Endothelial cell (in vitro differentiated cells): ENCODE results near the gene FOXR1. TPM values are rescaled to one million over a fixed set of nuclear protein-coding genes. Genes with fewer than 3 reads are reported as not detected.
A peak's percentile ranks its signal among the peaks of the same experiment; 100 is the strongest.
"Not testable (repeated sequence)": the region's sequence is repeated elsewhere in the genome, so short reads cannot be mapped to it uniquely, and the experiment has no call there.

Source experiments
- DNase-seq: peaks from one replicate; pipeline ENCODE4 v3.0.0; 2021; ENCODE audit warnings: low spot score
- H3K27ac Mint-ChIP-seq: one replicate; pipeline ENCODE4 v1.8.0; 2021; ENCODE audit warnings: mixed read lengths, inconsistent platforms; ENCODE audit not compliant: unreplicated experiment
- H3K27me3 Mint-ChIP-seq: one replicate; pipeline ENCODE4 v1.8.0; 2021; ENCODE audit warnings: mild to moderate bottlenecking, moderate library complexity, mixed read lengths, inconsistent platforms; ENCODE audit not compliant: unreplicated experiment
- H3K36me3 Mint-ChIP-seq: one replicate; pipeline ENCODE4 v1.8.0; 2021; ENCODE audit warnings: mild to moderate bottlenecking, low read depth, mixed read lengths, inconsistent platforms; ENCODE audit not compliant: unreplicated experiment
- H3K4me1 Mint-ChIP-seq: one replicate; pipeline ENCODE4 v1.8.0; 2021; ENCODE audit warnings: mild to moderate bottlenecking, mixed read lengths, inconsistent platforms; ENCODE audit not compliant: unreplicated experiment
- H3K4me3 Mint-ChIP-seq: one replicate; pipeline ENCODE4 v1.8.0; 2021; ENCODE audit warnings: mild to moderate bottlenecking, mixed read lengths, inconsistent platforms; ENCODE audit not compliant: unreplicated experiment
- H3K9me3 Mint-ChIP-seq: one replicate; pipeline ENCODE4 v1.8.0; 2021; ENCODE audit warnings: mixed read lengths, inconsistent platforms; ENCODE audit not compliant: unreplicated experiment
- total RNA-seq: library from RNA; stranded (reverse); fragmentation: NEBNext Ultra II Directional; extraction: Animal tissue kit (Norgen Biotek cat#: 25700); gene quantifications from one replicate; pipeline ENCODE4 v1.2.1, GENCODE V29; 2021; ENCODE audit not compliant: unreplicated experiment
- TF ChIP-seq, protein P1 (sequence below): fragments of 200-600 bp; sonication (generic); IDR thresholded peaks from one replicate; pipeline ENCODE4 v1.5.0; 2021; ENCODE audit warnings: antibody characterized with exemption; ENCODE audit not compliant: unreplicated experiment

Gene FOXR1
- total RNA-seq, 1 donor from 2014 or later, result not detected

DNA sequence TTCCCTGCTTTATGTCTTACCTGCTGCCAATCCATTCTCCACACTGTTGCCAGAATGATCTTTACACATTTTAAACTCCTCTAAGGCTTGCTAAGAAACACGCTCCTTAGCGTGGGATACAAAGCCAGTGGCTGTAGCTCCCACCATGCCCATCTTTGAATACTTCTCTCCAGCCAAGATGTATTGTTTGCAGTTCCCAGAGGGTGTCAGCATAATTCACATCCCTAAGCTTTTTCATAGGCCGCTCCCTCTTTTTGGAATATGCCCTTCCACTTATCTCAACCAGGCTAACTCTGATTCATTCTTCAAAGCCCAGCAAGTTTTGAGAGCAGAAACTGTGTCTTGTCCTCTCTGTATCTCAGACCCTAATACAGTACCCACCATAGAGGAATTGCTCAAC, 23.6 kb upstream of the FOXR1 start:
- Mint-ChIP-seq H3K4me3 (no peak overlapping the region), H3K27me3 (no peaks in the 10 kb centered on the region), H3K27ac (no peak overlapping the region), H3K4me1 (no peaks in the 10 kb centered on the region), H3K9me3 (no peaks in the 10 kb centered on the region), H3K36me3 (no peaks in the 10 kb centered on the region)
- DNase-seq, result no peak
- TF ChIP-seq, protein P1, sequence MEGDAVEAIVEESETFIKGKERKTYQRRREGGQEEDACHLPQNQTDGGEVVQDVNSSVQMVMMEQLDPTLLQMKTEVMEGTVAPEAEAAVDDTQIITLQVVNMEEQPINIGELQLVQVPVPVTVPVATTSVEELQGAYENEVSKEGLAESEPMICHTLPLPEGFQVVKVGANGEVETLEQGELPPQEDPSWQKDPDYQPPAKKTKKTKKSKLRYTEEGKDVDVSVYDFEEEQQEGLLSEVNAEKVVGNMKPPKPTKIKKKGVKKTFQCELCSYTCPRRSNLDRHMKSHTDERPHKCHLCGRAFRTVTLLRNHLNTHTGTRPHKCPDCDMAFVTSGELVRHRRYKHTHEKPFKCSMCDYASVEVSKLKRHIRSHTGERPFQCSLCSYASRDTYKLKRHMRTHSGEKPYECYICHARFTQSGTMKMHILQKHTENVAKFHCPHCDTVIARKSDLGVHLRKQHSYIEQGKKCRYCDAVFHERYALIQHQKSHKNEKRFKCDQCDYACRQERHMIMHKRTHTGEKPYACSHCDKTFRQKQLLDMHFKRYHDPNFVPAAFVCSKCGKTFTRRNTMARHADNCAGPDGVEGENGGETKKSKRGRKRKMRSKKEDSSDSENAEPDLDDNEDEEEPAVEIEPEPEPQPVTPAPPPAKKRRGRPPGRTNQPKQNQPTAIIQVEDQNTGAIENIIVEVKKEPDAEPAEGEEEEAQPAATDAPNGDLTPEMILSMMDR, result no peak

DNA sequence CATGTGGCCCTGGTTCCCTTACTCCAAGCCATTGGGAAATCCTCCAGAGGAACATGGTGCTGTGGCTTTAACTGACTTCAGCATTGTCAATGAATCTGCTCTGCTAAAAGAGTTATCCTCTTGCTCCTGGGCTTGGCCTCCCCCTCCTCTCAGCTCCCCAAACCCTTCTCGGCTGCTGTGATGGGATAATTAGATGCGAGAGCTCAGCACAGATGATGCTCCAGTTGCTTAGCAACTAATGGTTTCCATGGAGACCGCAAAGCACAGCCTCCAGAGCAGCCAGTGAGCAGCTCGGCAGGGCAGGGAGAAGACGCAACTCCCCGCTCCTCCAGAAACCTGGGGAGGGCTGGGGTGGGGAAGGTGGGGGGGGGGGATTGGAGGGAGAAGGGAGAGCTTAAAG, 18.3 kb upstream of the FOXR1 start:
- DNase-seq, result peak; percentile 34
- TF ChIP-seq, protein P1, result no peak
- Mint-ChIP-seq H3K9me3 (no peaks in the 10 kb centered on the region), H3K36me3 (no peaks in the 10 kb centered on the region), H3K4me1 (no peaks in the 10 kb centered on the region), H3K27me3 (peaks cover 2% of the 10 kb centered on the region), H3K27ac (no peak overlapping the region), H3K4me3 (no peak overlapping the region)

DNA sequence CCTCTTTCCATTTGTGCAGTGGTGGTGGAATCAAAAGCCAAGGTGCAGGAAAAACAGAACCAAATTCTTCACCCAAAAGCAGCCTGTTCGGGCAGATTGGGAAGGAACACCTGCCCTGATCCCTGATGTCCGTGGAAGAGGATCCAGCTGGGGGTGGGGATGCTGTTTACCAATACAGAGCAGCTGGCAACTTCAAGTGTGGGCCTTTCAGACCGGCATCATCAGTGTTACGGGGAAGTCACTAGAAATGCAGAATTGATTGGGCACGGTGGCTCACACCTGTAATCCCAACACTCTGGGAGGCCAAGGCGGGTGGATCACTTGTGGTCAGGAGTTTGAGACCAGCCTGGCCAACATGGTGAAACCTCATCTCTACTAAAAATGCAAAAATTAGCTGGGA, 17.6 kb upstream of the FOXR1 start:
- not testable (repeated sequence) for H3K36me3 Mint-ChIP-seq, H3K4me3 Mint-ChIP-seq, H3K27me3 Mint-ChIP-seq, H3K27ac Mint-ChIP-seq, H3K9me3 Mint-ChIP-seq, DNase-seq, H3K4me1 Mint-ChIP-seq

DNA sequence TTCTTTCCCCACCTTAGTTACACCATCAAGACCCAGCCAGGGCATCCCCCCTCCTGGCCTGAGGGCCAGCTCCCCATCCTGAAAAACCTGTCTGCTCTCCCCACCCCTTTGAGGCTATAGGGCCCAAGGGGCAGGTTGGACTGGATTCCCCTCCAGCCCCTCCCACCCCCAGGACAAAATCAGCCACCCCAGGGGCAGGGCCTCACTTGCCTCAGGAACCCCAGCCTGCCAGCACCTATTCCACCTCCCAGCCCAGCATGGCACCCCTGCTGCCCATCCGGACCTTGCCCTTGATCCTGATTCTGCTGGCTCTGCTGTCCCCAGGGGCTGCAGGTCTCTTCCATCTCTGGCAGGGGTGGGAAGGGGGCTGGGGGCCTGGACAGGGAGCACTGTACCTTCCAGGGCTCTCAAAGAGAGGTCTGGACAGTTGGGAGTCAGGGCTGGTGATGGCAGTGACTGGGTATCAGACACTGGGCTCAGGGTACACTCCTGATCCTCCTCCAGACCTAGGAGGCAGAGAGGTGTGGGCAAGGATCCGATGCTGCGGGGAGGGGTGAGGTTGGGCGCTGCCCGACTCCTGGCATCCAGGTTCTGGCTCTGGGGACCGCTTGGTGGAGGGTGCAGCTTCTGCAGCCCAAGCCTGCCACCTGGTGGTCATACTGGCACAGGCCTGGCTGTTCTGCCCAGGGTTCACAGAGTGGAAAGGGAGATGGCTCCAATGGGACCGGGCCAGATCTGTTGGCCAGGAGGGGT, 15.3 kb upstream of the FOXR1 start, which contains the start of gene UPK2:
Gene UPK2 (plus strand): TSS at position 205 of the 753 bp plus-strand sequence. CDS start 53 bp downstream, at position 258.
- TF ChIP-seq, protein P1, result peak; percentile 87
- no peaks in the 10 kb centered on the region for H3K4me1 Mint-ChIP-seq
- DNase-seq, result peak; percentile 93
- no peaks in the 10 kb centered on the region for H3K36me3 Mint-ChIP-seq
- peaks cover 2% of the 10 kb centered on the region for H3K27me3 Mint-ChIP-seq
- H3K27ac Mint-ChIP-seq, result no peak within 1 kb of the TSS
- H3K4me3 Mint-ChIP-seq, result no peak within 1 kb of the TSS
- no peaks in the 10 kb centered on the region for H3K9me3 Mint-ChIP-seq

DNA sequence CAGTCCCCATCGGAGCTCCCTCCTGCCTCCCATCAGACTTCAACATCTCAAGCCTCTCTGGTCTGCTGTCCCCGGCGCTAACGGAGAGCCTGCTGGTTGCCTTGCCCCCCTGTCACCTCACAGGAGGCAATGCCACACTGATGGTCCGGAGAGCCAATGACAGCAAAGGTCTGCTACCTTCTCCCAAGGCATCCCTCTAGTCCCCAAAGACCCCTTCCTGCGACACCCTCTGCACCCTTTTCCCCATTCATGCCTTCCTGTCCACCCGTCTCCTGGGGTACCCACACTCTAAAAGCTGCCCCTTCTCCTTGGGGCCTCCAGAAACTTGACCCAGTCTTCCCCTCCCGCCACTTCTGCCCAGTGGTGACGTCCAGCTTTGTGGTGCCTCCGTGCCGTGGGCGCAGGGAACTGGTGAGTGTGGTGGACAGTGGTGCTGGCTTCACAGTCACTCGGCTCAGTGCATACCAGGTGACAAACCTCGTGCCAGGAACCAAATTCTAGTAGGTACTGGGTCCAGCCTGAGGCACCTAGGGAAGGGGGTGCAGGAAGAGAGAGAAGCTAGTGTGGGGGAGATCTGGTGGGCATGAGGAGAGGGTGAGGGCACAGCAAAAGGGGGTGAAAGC, 14.6 kb upstream of the FOXR1 start:
- no peaks in the 10 kb centered on the region for H3K36me3 Mint-ChIP-seq
- H3K4me3 Mint-ChIP-seq, result no peak overlapping the region
- peaks cover 2% of the 10 kb centered on the region for H3K27me3 Mint-ChIP-seq
- H3K9me3 Mint-ChIP-seq, result no peaks in the 10 kb centered on the region
- H3K4me1 Mint-ChIP-seq, result no peaks in the 10 kb centered on the region
- TF ChIP-seq, protein P1, result no peak
- DNase-seq, result no peak
- no peak overlapping the region for H3K27ac Mint-ChIP-seq
